HG03432 (cell line): Measurements from ENCODE around the gene IRAK1.

Source experiments
- ATAC-seq: cut with Tn5 transposase; IDR thresholded peaks from one replicate; pipeline ENCODE4 v1.9.1; 2021; ENCODE audit warnings: mild to moderate bottlenecking, moderate library complexity; ENCODE audit not compliant: unreplicated experiment

IRAK1 gene

GRCh38 chrX:154043003-154043763 is 23.5 kb upstream of the IRAK1 start:
- ATAC-seq, result no peak

- ATAC-seq, result no peak
Observed at GRCh38 chrX:154040863-154041262, 21.2 kb upstream of the IRAK1 start.

- no peak for ATAC-seq
Observed at GRCh38 chrX:154040307-154040756, 20.6 kb upstream of the IRAK1 start.

- ATAC-seq, result no peak
Observed at GRCh38 chrX:154039577-154039976, 19.9 kb upstream of the IRAK1 start.

GRCh38 chrX:154038656-154039055 is 19.0 kb upstream of the IRAK1 start:
- ATAC-seq, result no peak

GRCh38 chrX:154037754-154038153 is 18.1 kb upstream of the IRAK1 start:
- no peak for ATAC-seq

GRCh38 chrX:154036513-154036912 is 16.8 kb upstream of the IRAK1 start:
- no peak for ATAC-seq

GRCh38 chrX:154033848-154034247 is 14.1 kb upstream of the IRAK1 start:
- no peak for ATAC-seq

- ATAC-seq, result no peak
Observed at GRCh38 chrX:154032653-154033052, 13.0 kb upstream of the IRAK1 start.

GRCh38 chrX:154032160-154032559 is 12.5 kb upstream of the IRAK1 start:
- ATAC-seq, result no peak

GRCh38 chrX:154030715-154031305 is 11.1 kb upstream of the IRAK1 start:
- ATAC-seq, result no peak

- no peak for ATAC-seq
Observed at GRCh38 chrX:154030266-154030665, 10.6 kb upstream of the IRAK1 start.

- no peak for ATAC-seq
Observed at GRCh38 chrX:154029439-154029838, 9.7 kb upstream of the IRAK1 start.

- no peak for ATAC-seq
Observed at GRCh38 chrX:154028502-154029184, 8.9 kb upstream of the IRAK1 start.

- ATAC-seq, result no peak
Observed at GRCh38 chrX:154027986-154028385, 8.3 kb upstream of the IRAK1 start.

- ATAC-seq, result no peak
Observed at GRCh38 chrX:154027022-154027402, 7.3 kb upstream of the IRAK1 start.

GRCh38 chrX:154026136-154027021 is 6.7 kb upstream of the IRAK1 start:
- no peak for ATAC-seq

- no peak for ATAC-seq
Observed at GRCh38 chrX:154025230-154025629, 5.5 kb upstream of the IRAK1 start.

GRCh38 chrX:154024271-154024670 is 4.6 kb upstream of the IRAK1 start:
- ATAC-seq, result no peak

GRCh38 chrX:154023276-154024000 is 3.7 kb upstream of the IRAK1 start:
- no peak for ATAC-seq
